Cerebellar cortex (tissue), 1 donor: ENCODE measurements around the gene MATN3.

Source experiments
- DNase-seq: peaks from one replicate; pipeline ENCODE4 v3.0.0-alpha.2; 2015; ENCODE audit warnings: low spot score

The MATN3 gene

DNA sequence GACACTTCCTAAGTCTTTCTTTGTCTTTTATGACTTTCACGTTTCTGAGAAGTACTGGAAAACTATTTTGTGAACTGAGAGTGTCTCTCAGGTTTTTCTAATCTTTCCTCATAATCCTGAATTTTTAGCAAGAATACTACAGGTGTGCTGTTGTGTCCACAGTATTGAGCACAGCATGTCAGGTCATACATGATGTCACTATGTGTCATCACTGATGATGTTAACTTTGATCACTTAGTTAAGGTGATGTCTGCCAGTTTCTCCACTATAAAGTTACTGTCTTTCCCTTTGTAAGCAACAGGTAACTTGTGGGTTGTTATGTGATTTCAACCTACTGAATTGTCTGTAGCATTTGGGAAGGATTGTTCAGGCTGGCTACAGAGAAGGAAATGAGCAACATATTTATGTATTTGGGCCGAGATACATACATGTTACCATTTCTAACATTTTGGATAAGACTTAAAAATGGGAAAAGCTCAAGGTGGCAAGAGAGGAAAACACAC lies 11.1 kb downstream of the MATN3 start:
- DNase-seq = no peak

DNA sequence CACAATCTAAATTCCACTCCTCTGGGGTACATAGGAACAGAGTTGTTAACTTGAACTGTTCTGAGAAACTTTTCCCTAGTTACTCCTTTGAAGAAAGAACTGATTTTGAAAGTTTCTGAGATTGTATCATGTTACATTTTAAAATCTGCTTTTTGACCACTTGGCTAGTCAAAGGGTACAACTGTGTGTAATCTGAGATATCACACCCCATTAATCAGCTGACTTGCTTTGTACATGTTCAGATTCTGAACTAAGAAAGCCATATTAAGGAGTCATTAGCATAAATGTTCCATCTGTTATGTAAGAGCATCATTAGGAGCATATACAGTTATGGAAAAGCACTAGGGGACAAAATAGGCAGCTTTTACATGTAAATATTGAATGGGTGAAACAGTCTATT lies 18.7 kb downstream of the MATN3 start:
- no peak for DNase-seq

DNA sequence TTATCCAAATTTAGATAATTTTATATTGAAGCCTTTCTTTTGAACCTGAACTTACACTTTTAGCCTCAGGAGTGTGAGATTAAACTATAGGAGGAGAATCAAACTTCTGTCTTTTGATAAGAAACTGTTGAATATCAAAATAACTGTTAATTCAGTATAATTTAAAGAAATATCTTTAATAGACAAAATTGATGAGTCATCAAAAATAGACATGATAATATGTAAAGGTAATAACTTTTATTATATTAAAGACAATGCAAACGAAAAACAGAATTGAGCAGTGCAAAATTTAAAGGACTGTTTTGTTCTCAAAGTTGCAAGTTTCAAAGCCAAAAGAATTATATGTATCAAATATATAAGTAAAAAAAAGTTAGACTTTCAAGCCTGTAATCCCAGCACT lies 20.6 kb downstream of the MATN3 start:
- DNase-seq = no peak

DNA sequence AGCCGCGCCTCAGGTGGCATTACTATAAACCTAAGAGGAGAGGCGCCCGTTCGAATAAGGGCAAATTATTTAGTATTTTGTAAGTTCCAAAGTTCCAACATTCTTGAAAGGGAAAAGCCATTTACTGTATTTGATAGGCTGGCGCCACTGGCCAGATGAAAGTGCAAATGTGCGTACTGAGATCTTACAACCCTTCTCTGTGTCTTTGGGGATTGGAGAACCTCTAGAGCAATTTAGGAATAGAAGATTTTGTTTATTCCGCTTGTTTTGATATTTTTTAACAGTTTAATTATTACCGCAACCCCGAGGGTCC lies 22.1 kb downstream of the MATN3 start:
- no peak for DNase-seq

DNA sequence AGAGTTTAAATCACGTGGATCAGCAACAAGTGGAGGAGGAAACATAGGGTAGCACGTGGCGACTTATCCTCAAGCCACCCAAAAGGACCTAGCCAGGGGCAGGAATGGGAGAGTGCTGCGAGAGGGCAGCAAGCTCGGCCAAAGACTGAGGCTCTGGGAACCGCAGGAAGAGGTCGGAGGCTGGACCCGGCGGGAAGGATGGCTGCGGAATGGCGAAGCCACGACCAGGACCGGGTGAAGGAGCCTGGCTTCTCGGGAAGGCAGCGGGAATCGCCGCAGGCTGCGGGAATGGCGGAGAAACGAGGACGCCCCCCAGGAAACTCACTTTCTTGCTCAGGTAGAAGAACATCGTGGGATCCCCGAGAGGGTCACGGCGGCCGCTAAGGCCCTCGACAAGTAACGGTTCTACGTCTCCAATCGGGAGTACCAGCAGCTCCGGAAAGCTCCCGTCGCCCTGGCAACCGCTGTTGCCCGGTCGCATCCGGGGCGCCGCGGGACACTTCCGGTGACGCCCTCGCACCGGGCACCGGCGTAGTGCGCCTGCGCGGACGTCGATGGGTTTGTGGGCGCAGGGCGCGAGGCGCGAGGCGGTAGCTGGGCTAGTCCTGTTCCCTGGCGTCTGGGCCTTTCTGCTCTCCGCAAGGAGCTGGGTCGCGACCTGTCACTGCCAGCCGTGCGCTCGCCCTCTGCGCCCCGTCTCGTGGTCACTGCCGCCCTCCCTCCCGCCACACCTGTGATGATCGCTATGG lies 22.6 kb downstream of the MATN3 start, which contains the start of gene WDR35:
TSS of gene WDR35 (minus strand) at position 439 of the 749 bp plus-strand sequence. CDS start at position 349, 90 bp downstream.
- peak; percentile 80 for DNase-seq

DNA sequence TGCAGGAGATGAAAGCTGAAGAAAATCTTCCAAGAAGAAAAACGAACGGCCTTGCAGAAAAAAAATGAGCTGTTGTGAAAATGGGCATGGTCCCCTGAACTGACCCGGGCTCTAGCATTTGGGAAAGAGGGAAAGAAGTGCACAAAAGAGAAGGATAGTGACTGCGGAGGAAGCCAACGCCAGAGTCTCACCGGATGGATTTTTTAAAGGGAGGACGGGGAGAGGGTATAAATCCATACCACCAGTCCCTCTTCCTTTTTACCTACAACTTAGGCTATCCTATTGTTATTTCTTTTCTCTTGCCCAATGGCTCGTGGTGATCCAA lies 23.2 kb downstream of the MATN3 start:
- no peak for DNase-seq

DNA sequence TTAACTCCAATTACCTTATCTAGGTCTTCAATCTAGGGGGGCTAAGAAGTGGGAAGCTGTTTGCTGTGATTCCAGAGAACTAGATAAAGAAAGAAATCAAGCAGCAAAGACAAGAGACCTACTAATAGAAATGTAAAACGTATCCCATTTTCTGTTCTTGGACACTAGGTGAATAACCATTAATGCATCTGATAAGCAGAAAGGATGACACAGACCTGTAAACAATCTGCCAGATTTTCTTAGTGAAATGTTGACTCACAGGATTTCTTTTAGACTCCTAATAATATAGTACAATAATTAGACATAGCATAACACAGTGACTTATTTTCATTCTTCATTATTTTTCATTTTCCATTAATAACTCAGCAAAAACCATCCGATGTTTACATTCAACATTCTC lies 23.9 kb downstream of the MATN3 start:
- DNase-seq = no peak

DNA sequence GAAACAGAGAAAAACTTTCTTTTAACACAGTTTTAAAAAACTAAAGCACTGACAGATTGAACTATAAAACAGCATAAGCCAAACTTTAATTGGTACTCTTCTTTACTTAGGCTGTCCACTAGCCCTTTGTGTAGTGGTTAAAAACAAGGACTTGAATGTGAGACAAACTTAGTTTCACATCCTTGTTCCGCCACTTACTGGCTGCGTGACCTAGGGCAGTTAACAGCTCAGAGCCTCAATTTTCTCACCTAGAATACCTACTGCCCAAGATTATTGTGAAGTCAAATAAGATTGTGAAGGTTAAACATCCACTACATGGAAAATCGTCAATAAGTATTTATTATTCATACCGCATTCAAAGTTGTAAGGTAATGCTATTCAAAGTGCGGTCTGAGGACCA lies 24.5 kb downstream of the MATN3 start:
- no peak for DNase-seq

DNA sequence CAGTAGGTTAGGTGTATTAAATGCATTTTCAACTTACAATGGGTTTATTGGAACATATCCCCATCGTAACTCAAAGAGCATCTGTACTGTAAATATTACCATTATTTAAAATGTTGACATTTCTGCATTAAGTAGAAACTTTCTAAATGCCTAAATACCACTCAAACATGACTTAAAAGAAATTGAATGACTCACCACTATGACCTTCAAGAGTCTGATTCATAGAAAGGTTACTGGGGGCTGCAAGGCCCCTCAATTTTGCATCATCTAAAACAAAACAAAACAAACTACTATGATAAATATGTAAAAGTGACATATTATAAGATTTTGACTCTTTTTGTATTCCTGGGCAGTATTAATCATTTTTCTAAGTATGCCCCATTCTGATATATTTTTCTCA lies 30.2 kb downstream of the MATN3 start:
- no peak for DNase-seq

DNA sequence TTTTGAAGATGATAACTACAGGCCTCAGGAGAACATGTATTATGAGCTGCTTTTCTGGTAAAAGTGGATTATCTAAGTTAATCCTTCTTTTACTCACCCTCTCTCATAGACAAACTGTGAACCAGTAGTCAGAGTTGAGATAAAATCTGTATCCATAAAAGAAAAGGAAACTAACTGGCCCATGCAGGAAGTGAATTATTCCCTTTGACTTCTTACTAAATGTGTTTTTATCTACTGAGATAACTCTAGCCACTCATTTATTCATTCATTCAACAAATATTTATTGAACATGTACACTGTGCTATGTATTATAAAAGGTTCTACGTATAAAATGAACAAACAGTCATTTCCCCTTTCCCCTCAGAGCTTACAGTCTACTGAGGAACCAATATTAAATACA lies 32.5 kb downstream of the MATN3 start:
- no peak for DNase-seq

DNA sequence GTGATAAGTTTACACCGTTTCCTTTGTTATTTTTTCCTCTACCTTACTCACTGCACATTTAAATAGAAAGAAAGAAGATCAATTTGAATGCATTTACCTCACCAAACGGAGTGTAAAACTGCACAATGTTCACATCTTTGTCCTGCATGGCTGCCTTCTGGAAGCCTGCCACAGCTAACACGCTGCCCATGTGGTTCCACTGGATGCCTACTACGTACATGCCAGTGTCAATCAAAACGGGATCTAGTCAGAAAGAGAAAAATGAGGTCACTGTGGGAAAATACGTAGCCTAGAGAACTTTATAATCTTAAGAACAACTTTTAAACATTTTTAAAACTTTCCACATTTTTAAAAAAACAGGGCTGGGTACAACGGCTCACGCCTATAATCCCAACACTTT lies 39.0 kb downstream of the MATN3 start:
- DNase-seq = no peak

DNA sequence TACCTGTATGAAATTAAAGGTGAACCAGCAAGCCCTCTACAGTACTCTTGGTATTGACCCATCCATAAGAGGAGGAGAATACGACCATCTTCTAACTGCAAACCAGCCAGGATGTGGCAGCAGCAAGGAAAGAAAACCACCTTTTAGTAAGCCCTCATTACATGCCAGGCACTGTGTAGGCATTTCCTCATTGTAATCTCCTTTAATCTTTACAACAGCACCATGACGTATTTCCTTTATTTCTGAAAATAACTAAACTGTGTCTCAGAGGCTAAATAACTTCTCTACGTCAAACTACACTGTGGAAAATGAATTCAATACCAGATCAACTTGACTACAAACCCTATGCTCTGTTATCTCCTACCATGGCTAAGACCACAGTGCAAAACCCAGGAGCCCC lies 40.8 kb downstream of the MATN3 start:
- no peak for DNase-seq

DNA sequence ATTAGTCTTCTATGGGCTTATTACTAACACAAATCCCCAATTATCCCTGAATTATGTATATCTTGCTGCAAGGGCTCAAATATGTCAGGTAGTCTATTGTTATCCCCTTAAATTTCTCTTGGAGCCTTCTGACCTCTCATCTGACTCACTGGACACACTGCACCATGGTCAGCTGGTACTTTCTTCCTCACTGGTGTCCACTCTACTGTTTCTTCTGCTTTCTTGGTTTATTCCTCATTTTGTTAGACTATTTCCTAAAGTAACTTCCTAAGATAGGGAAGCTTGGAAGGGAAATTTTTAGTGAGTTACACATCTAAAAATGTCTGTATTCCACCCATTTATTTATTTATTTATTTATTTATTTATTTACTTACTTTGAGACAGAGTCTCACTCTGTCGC lies 49.1 kb downstream of the MATN3 start:
- DNase-seq = no peak

DNA sequence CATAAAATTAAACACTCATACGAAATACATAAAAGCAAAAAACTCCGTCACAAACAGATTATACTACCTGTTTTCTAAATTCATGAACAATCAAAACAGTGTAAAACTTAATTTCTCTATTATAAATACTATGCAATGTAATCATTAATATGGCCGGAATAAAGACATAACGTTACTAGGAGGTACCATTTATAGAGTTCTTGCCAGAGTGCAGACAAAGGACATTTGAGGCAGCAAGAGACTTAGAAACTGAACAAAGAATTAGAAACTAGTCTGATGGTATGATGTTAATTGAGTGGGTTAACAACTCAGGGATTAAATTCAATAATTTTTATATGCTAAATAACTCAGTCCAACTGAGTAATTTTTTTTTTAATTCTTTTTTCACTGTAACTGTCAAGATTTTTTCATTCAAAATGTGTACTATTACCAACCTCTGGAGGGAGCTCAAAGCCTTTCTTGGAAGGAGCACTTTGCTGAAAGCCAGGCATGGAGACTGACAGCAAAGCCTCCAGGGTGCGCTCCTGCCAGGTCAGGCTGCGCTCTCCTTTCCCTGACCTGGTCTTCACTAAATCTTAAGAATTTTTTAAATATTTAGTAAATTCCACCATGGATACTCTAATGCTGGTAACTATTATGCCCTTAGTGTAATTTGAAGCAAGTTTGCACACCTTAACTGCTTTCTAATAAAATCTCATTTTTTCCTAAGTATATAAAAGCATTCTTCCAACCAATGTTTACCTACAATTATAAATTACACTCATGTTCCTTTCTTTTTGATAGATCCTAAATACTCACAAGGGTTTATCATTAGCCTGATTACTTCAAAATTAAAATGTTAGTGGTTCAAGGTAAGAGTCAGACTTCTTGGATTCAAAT lies 56.7 kb downstream of the MATN3 start:
- DNase-seq = peak; percentile 78

DNA sequence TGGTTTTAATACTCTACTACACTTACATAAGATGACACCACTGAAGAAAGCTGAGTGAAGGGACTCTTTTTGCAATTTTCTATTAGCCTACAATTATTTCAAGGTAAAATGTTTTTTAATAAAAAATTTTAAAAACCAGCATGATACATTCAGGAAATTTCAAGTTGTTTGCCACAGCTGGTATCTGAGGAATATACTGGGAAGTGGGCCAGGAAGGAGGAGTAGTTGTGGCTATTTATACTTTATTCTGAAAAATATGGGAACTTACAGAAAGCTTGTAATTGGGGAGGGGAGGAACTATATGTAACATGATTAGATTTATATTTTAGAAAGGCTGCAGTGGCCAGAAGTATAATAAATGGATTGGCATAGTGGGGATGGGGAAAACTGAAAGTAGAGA lies 63.4 kb downstream of the MATN3 start:
- DNase-seq = no peak

DNA sequence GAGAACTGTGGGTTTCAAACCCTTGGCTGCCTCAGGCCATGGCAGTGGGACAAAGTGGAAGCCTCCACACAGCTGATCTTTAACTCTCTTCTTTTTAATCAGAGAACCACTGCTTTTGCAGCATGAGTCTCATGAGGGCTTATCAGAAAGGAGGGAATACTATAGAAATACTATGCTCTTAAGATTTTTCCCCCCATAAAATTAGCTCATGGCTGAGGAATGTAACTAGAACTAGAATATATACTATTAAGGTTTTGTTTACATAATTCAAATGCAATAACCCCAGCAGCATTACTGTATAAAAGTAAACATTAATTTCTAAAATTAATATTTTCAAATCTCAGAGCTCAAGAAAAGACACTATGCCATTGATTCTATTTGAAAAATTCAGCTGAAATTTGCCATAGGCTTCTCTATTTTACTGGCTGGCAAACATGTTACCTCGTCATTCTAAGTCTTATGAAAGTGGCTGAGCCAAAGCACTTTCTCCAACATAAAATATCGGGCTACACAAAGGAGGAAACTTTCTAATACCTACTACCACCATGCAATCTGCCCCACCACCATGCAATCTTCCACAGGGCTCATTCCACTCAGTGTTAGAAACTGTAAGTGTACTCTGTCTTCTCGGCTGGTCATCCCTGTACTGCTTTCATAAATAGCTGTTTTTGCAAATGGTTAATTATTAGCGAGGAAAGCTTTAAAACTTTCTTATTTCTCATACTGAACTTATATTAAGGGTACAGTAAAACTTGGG lies 65.1 kb downstream of the MATN3 start:
- DNase-seq = no peak

DNA sequence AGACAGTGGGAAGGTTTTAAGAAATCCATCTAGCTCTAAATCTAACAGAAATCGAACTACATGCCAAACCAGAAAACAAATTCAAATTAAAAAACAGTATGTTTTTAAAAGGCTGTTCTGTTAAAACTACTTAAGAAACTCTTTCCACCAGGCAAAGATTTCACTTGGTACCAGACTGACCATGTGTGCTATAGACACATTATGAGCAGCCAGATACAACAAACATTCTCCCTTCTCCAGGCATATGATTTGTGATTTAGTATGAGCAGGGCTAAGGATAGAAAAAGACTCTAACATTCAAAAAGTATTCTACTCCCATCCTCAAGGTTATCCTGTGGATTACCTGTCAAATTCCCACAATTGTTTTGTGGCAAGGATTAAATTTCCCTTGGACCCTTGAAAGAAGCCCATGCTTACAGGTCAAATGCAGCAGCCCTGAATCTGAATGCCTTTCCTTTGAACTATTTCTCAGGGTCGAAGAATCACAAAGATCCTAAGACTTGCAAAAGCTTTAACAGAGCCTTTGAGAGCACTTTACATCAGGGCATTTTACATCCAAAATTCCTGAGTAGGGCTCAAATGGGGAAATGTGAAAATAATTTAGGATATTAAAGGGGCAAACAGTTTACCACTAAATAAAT lies 68.1 kb downstream of the MATN3 start:
- DNase-seq = no peak

DNA sequence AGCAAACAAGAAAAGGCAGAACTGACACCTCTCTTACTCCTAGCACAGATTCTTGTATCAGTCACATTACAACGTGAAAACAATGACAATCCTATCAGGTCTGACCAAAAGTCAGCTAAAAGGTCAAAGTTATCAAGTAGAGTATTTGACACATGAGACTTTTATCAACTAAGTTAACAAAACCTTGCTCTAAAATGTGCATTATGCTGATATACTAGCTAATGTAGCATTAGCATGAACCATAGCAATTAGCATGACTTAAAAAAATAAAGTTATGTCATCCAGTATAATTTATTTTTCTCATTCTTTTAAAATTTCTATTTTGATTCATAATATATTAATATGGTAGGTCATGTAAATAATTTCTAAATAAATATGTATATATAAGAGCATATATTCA lies 69.3 kb downstream of the MATN3 start:
- no peak for DNase-seq

DNA sequence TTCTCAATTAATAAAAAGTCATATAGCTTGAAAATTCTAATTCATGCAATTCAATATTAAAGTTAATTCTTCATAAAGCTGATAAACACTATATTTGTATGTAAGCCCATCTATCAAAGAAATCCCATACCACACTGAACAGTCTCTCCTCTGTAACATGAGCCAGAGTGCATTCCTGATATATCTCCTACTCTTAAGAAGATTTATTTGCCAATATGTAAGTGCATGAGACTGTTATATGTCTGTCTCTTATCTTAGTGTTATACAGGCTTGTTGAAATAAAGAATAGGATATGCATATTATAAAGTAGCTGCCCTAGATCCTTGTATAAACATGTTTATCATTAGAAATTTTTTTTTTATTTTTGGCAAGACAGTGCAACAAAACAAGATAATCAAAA lies 70.3 kb downstream of the MATN3 start:
- no peak for DNase-seq
